GM19238 (cell line): ENCODE results near the gene RPL15.

ENCODE experiments used
- DNase-seq: peaks from one replicate; pipeline ENCODE4 v3.0.0; 2011; ENCODE audit warnings: low spot score; ENCODE audit not compliant: insufficient read length

RPL15 gene

GRCh38 chr3:23928524-23928923, 11.6 kb downstream of the RPL15 start:
- DNase-seq = no peak

DNA sequence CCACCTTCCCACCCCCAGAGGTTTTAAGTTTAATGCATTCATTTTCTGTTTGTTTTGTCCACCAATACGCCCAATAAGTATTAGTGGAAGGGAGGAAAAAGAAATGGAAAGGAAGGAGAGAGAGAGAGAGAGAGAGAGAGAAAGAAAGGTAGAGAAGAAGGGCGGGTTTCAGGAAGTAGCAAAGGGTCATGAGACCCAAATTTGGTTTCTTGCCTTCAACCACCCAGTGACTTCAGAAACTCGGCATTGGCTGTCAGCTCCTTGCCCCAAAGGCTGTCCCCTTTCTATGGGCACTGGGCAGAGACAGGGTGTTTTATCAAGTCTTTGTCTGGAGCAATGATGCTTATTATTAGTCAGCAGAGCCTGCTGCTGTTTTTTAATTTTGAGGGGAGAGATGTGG, 14.7 kb downstream of the RPL15 start:
- DNase-seq = no peak

GRCh38 chr3:23932571-23932970, 15.6 kb downstream of the RPL15 start:
- no peak for DNase-seq

- no peak for DNase-seq
Observed at GRCh38 chr3:23934253-23934652, 17.3 kb downstream of the RPL15 start.

GRCh38 chr3:23937296-23937695, 20.4 kb downstream of the RPL15 start:
- no peak for DNase-seq

GRCh38 chr3:23938688-23939087, 21.8 kb downstream of the RPL15 start:
- DNase-seq = no peak

DNA sequence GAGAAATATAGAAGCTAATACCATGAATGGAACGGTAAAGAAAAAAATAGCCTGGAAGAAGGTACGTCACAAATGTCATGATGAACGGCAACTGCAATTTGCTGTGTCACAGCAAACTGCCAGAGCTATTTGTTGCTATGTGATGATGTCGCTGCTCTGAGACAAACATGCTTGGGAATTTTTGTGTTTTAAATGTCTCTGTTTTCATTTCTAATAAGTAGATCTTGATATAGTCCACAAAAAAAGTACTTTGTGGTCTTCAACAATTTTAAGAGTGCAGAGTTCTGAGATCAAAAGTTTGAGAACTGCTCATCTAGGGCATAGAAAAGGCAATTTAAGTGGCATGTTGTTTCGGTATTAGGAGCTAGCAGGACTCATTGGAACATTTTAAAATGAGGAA, 23.8 kb downstream of the RPL15 start:
- no peak for DNase-seq

GRCh38 chr3:23941440-23941839, 24.5 kb downstream of the RPL15 start:
- no peak for DNase-seq

DNA sequence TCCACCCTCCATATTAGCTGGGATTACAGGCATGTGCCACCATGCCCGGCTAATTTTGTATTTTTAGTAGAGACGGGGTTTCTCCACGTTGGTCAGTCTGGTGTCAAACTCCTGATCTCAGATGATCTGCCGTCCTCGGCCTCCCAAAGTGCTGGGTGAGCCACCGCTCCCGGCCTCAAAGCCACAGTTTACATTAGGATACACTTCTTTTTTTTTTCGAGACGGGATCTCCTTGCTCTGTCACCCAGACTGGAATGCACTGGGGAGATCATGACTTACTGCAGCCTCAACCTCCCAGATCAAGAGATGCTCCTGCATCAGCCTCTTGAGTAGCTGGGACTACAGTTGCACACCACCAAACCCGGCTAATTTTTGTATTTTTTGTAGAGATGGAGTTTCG, 25.6 kb downstream of the RPL15 start:
- DNase-seq = no peak

GRCh38 chr3:23944007-23944783, 27.3 kb downstream of the RPL15 start:
- DNase-seq = no peak

DNA sequence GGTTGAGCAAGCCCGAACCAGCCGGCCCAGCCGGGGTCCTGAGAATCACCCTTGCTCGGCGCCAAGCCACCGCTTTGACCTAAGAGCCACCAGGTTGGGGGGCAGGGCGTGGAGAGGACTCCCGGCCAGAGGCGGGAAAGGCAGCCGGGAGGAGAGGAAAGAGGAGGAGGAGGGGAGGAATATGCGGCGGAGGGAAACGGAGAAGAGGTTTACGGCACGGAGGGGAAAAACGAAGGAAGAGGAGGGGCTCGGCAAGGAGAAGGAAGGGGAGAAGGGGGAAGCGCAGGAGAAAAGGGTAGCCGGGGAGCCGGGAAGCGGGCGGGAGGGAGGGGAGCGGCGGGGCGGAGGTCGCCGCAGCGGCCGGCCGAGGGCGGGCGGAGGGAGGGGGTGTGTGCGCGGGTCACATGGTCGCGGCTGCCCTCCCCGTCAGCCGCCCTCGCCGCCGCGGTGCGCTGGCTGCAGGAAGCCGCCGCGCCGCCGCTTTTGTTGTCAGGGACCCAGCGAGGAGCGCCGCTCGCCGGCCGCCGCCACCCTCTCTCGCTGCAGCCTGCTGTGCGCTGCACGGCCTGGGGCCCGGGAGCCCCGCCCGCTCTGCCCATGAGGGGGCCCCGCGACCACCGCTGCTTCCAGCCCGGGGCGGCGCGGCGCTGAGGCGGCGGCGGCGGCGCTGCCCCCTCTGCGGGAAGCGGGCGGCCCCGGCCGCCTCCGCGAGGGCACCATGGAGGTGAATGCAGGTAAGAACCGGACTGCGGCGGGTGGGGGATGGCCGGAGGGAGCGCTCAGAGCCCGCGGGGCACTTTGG, 28.1 kb downstream of the RPL15 start, which contains the start of gene NR1D2:
Gene NR1D2 (plus strand): TSS at position 426 of the 802 bp plus-strand sequence. CDS start 293 bp downstream, at position 719.
- peak; percentile 83 for DNase-seq

GRCh38 chr3:23945663-23945912, 28.7 kb downstream of the RPL15 start:
- DNase-seq = no peak

GRCh38 chr3:23945913-23946687, 29.2 kb downstream of the RPL15 start:
- DNase-seq = peak; percentile 93

DNA sequence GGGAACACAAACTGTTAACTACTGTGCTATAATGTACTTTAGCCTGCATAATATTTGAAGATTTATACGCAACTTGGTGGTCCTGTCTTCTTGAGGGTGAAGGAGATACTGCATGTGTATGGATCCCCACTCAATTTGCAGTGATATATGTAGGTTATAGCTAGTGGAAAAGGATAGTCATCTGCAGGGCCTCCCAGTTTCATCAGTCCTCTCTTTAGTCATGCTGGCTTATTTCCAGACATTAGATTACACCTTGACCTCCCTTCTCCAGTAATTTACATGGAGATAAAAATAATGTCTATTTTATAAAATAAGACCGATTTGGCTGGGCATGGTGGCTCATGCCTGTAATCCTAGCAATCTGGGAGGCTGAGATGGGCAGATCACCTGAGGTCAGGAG, 31.8 kb downstream of the RPL15 start:
- DNase-seq = no peak

- no peak for DNase-seq
Observed at GRCh38 chr3:23949784-23950183, 32.9 kb downstream of the RPL15 start.

DNA sequence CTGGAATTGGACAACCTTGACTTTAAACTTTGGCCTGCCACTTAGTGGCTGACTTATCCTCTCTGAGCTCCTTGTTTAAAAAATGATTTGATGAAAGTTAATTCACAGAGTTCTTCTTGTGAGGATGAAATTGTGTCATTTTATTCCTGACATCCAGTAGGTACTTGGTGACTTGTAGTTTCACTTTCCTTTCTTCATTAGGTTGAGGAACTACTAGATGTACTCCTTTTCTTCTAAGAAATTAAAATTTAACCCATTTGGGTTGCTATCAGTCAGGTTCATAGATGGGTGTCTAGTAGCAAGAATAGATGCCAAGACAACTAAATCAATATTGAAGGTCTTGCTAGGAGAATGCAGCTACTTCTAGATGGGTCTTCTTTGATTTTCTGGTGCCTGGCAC, 33.4 kb downstream of the RPL15 start:
- DNase-seq = no peak

GRCh38 chr3:23952646-23953045, 35.7 kb downstream of the RPL15 start:
- no peak for DNase-seq

- no peak for DNase-seq
Observed at GRCh38 chr3:23953523-23953922, 36.6 kb downstream of the RPL15 start.

DNA sequence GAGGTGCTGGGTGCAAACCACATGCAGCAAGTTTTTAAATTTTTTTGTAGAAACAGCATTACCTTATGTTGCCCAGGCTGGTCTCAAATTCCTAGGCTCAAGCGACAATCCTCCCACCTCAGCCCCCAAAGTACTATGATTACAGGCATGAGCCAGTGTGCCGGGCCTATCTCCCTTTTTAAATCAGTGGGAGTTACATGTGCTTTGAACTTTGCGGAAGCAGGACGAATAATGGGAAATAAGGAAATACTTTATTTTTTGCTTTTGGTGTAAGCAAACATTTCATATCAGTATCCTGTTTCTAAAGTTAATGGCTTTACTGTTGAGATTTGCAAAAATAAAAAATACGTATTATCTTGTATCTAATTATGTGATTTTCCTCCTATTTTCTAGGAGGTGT, 37.2 kb downstream of the RPL15 start:
- DNase-seq = no peak

DNA sequence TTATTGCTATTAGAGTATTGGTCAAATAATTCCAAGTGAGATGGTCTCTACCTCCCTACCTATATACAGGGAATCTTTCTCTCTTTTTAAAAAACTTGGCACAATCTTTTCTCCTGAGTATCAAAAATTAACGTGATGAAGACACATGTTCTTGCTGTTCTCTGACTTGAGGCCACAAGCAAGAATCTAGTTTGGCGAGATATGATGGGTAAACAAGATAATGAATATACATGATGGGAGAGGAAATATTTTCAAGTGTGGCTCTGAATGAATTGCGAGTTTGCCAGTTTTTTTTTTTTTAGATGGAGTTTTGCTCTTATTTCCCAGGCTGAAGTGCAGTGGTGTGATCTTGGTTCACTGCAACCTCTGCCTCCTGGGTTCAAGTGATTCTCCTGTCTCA, 39.8 kb downstream of the RPL15 start:
- no peak for DNase-seq

DNA sequence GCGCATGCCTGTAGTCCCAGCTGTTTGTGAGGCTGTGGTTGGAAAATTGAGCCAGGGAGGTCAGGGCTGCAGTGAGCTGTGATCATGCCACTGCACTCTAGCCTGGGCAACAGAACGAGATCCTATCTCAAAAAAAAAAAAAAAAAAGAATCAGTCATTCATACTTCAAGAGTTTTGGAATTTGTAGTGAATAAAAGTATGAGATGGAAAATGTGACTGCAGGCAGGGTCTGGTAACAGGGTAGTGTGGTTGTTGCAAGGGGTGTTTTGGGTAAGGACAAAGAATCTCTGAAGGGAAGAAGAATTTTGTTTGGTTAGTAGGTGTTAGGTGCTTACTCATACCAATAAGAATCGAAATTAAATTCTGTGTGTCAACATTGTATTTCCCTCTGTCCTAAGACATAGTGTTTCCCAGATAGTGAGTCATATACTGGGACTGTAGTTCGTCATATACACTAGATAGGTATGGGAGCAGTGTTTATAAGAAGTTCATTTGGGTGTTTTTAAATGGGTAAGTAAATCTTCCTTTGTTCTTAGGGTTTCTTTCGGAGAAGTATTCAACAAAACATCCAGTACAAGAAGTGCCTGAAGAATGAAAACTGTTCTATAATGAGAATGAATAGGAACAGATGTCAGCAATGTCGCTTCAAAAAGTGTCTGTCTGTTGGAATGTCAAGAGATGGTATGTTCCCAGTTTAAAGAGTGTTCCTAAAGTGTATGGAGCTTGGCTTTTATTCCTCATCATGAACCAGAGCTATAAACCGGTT, 42.4 kb downstream of the RPL15 start:
- no peak for DNase-seq
